GM19452 (cell line): ENCODE measurements around the gene BLNK.

Experiments
- ATAC-seq: cut with Tn5 transposase; IDR thresholded peaks from one replicate; pipeline ENCODE4 v1.9.1; 2021; ENCODE audit not compliant: unreplicated experiment

BLNK gene

GRCh38 chr10:96289218-96289910 lies 18.0 kb upstream of the BLNK start:
- no peak for ATAC-seq

- peak; percentile 55 for ATAC-seq
Observed at GRCh38 chr10:96288151-96288621, 16.8 kb upstream of the BLNK start.

- peak; percentile 60 for ATAC-seq
Observed at GRCh38 chr10:96287392-96288105, 16.2 kb upstream of the BLNK start.

GRCh38 chr10:96285331-96285752 lies 14.0 kb upstream of the BLNK start:
- ATAC-seq, result no peak

GRCh38 chr10:96283756-96284155 lies 12.4 kb upstream of the BLNK start:
- ATAC-seq, result no peak

- no peak for ATAC-seq
Observed at GRCh38 chr10:96283351-96283750, 12.0 kb upstream of the BLNK start.

GRCh38 chr10:96281444-96282029 lies 10.2 kb upstream of the BLNK start:
- no peak for ATAC-seq

GRCh38 chr10:96280859-96281258 lies 9.5 kb upstream of the BLNK start:
- no peak for ATAC-seq

GRCh38 chr10:96279191-96279641 lies 7.8 kb upstream of the BLNK start:
- no peak for ATAC-seq

- ATAC-seq, result no peak
Observed at GRCh38 chr10:96276831-96277230, 5.5 kb upstream of the BLNK start.

- no peak for ATAC-seq
Observed at GRCh38 chr10:96276426-96276825, 5.1 kb upstream of the BLNK start.

GRCh38 chr10:96275685-96276418 lies 4.5 kb upstream of the BLNK start:
- ATAC-seq, result no peak

- ATAC-seq, result no peak
Observed at GRCh38 chr10:96272316-96273280, 1.2 kb upstream of the BLNK start.

- no peak for ATAC-seq
Observed at GRCh38 chr10:96270571-96270970, 798 bp downstream of the BLNK start.

GRCh38 chr10:96269438-96270300 lies 1.7 kb downstream of the BLNK start:
- ATAC-seq, result no peak

GRCh38 chr10:96268341-96268909 lies 2.9 kb downstream of the BLNK start:
- no peak for ATAC-seq

GRCh38 chr10:96267234-96267705 lies 4.1 kb downstream of the BLNK start:
- no peak for ATAC-seq

GRCh38 chr10:96266118-96266770 lies 5.1 kb downstream of the BLNK start:
- no peak for ATAC-seq
